GM21529 (cell line): ENCODE results near the gene COL4A6.

ENCODE experiments used
- ATAC-seq: cut with Tn5 transposase; IDR thresholded peaks from one replicate; pipeline ENCODE4 v1.9.1; 2021; ENCODE audit not compliant: unreplicated experiment

COL4A6 gene

GRCh38 chrX:108332281-108332680 is 105.9 kb downstream of the COL4A6 start:
- no peak for ATAC-seq

GRCh38 chrX:108331126-108331909 is 106.9 kb downstream of the COL4A6 start:
- ATAC-seq: no peak

- ATAC-seq: no peak
These were observed 114.5 kb downstream of the COL4A6 start for GRCh38 chrX:108323751-108324150.

GRCh38 chrX:108322234-108322633 is 116.0 kb downstream of the COL4A6 start:
- ATAC-seq: no peak

- no peak for ATAC-seq
These were observed 121.8 kb downstream of the COL4A6 start for GRCh38 chrX:108316456-108316855.

GRCh38 chrX:108313669-108314068 is 124.6 kb downstream of the COL4A6 start:
- no peak for ATAC-seq

GRCh38 chrX:108312957-108313356 is 125.3 kb downstream of the COL4A6 start:
- no peak for ATAC-seq

- no peak for ATAC-seq
These were observed 126.2 kb downstream of the COL4A6 start for GRCh38 chrX:108312011-108312410.

- ATAC-seq: no peak
These were observed 127.7 kb downstream of the COL4A6 start for GRCh38 chrX:108310506-108310905.

GRCh38 chrX:108309144-108309543 is 129.1 kb downstream of the COL4A6 start:
- no peak for ATAC-seq

- no peak for ATAC-seq
These were observed 130.8 kb downstream of the COL4A6 start for GRCh38 chrX:108307132-108308085.

- ATAC-seq: no peak
These were observed 132.1 kb downstream of the COL4A6 start for GRCh38 chrX:108306086-108306485.

GRCh38 chrX:108304757-108305156 is 133.5 kb downstream of the COL4A6 start:
- ATAC-seq: no peak

- no peak for ATAC-seq
These were observed 134.0 kb downstream of the COL4A6 start for GRCh38 chrX:108304210-108304609.

- ATAC-seq: no peak
These were observed 134.5 kb downstream of the COL4A6 start for GRCh38 chrX:108303682-108304081.

GRCh38 chrX:108299704-108300103 is 138.5 kb downstream of the COL4A6 start:
- ATAC-seq: no peak

GRCh38 chrX:108299101-108299591 is 139.1 kb downstream of the COL4A6 start:
- ATAC-seq: peak; percentile 73

GRCh38 chrX:108298165-108298602 is 140.0 kb downstream of the COL4A6 start:
- no peak for ATAC-seq

- ATAC-seq: no peak
These were observed 140.9 kb downstream of the COL4A6 start for GRCh38 chrX:108297290-108297689.

GRCh38 chrX:108292053-108292452 is 146.2 kb downstream of the COL4A6 start:
- ATAC-seq: no peak

- ATAC-seq: no peak
These were observed 152.3 kb downstream of the COL4A6 start for GRCh38 chrX:108285918-108286317.

GRCh38 chrX:108285356-108285755 is 152.9 kb downstream of the COL4A6 start:
- no peak for ATAC-seq
